Measurements from ENCODE around the gene BPIFB6. TPM values are rescaled to one million over a fixed set of nuclear protein-coding genes. Genes with fewer than 3 reads are reported as not detected.

Gene BPIFB6
- total RNA-seq, 1 donor from 2014 or later = not detected

GRCh38 chr20:32993496-32994050 lies 37.9 kb upstream of the BPIFB6 start:
- Mint-ChIP-seq H3K4me3 (ENCODE audit: unreplicated experiment) (no peak overlapping the region), H3K27ac (ENCODE audit: unreplicated experiment) (no peak overlapping the region), H3K36me3 (ENCODE audit: low read depth, unreplicated experiment) (no peaks in the 10 kb centered on the region), H3K9me3 (ENCODE audit: unreplicated experiment) (no peaks in the 10 kb centered on the region), H3K27me3 (ENCODE audit: unreplicated experiment) (peaks cover 4% of the 10 kb centered on the region), H3K4me1 (ENCODE audit: unreplicated experiment) (no peaks in the 10 kb centered on the region)
- TF ChIP-seq CTCF (IDR thresholded peaks at IDR 0.05; ENCODE audit: unreplicated experiment) = no peak
- DNase-seq (ENCODE audit: low spot score) = no peak

GRCh38 chr20:32995802-32996201 lies 35.6 kb upstream of the BPIFB6 start:
- TF ChIP-seq CTCF (IDR thresholded peaks at IDR 0.05; ENCODE audit: unreplicated experiment) = no peak
- no peaks in the 10 kb centered on the region for H3K9me3 Mint-ChIP-seq (ENCODE audit: unreplicated experiment)

GRCh38 chr20:32997431-32997830 lies 34.0 kb upstream of the BPIFB6 start:
- no peaks in the 10 kb centered on the region for H3K36me3 Mint-ChIP-seq (ENCODE audit: low read depth, unreplicated experiment)
- no peak for DNase-seq (ENCODE audit: low spot score)
- H3K4me3 Mint-ChIP-seq (ENCODE audit: unreplicated experiment) = no peak overlapping the region
- peaks cover 1% of the 10 kb centered on the region for H3K27me3 Mint-ChIP-seq (ENCODE audit: unreplicated experiment)
- no peaks in the 10 kb centered on the region for H3K9me3 Mint-ChIP-seq (ENCODE audit: unreplicated experiment)
- H3K4me1 Mint-ChIP-seq (ENCODE audit: unreplicated experiment) = no peaks in the 10 kb centered on the region
- TF ChIP-seq CTCF (IDR thresholded peaks at IDR 0.05; ENCODE audit: unreplicated experiment) = no peak
- no peak overlapping the region for H3K27ac Mint-ChIP-seq (ENCODE audit: unreplicated experiment)

More at GRCh38 chr20:32995802-32996201, 35.6 kb upstream of the BPIFB6 start:
- H3K27me3 Mint-ChIP-seq (ENCODE audit: unreplicated experiment) = peaks cover 4% of the 10 kb centered on the region
- no peak overlapping the region for H3K4me3 Mint-ChIP-seq (ENCODE audit: unreplicated experiment)
- no peak for DNase-seq (ENCODE audit: low spot score)
- H3K4me1 Mint-ChIP-seq (ENCODE audit: unreplicated experiment) = no peaks in the 10 kb centered on the region
- no peaks in the 10 kb centered on the region for H3K36me3 Mint-ChIP-seq (ENCODE audit: low read depth, unreplicated experiment)
- H3K27ac Mint-ChIP-seq (ENCODE audit: unreplicated experiment) = no peak overlapping the region

- no peak overlapping the region for H3K27ac Mint-ChIP-seq (ENCODE audit: unreplicated experiment)
- H3K9me3 Mint-ChIP-seq (ENCODE audit: unreplicated experiment) = no peaks in the 10 kb centered on the region
- DNase-seq (ENCODE audit: low spot score) = no peak
- no peak overlapping the region for H3K4me3 Mint-ChIP-seq (ENCODE audit: unreplicated experiment)
- H3K27me3 Mint-ChIP-seq (ENCODE audit: unreplicated experiment) = peaks cover 1% of the 10 kb centered on the region
- H3K36me3 Mint-ChIP-seq (ENCODE audit: low read depth, unreplicated experiment) = no peaks in the 10 kb centered on the region
- H3K4me1 Mint-ChIP-seq (ENCODE audit: unreplicated experiment) = no peaks in the 10 kb centered on the region
- TF ChIP-seq CTCF (IDR thresholded peaks at IDR 0.05; ENCODE audit: unreplicated experiment) = no peak
These were observed 31.7 kb upstream of the BPIFB6 start for GRCh38 chr20:32999603-33000250.

GRCh38 chr20:33000802-33001466 lies 30.5 kb upstream of the BPIFB6 start:
- Mint-ChIP-seq H3K36me3 (ENCODE audit: low read depth, unreplicated experiment) (no peaks in the 10 kb centered on the region), H3K27ac (ENCODE audit: unreplicated experiment) (no peak overlapping the region), H3K4me3 (ENCODE audit: unreplicated experiment) (no peak overlapping the region), H3K27me3 (ENCODE audit: unreplicated experiment) (peaks cover 2% of the 10 kb centered on the region), H3K9me3 (ENCODE audit: unreplicated experiment) (no peaks in the 10 kb centered on the region), H3K4me1 (ENCODE audit: unreplicated experiment) (no peaks in the 10 kb centered on the region)
- DNase-seq (ENCODE audit: low spot score) = no peak
- TF ChIP-seq CTCF (IDR thresholded peaks at IDR 0.05; ENCODE audit: unreplicated experiment) = no peak
